NCI-H82 treated with DMSO at 0.1 percent for 48 hours (cell line): ENCODE data around the gene SLC5A10.
A peak's percentile ranks its signal among the peaks of the same experiment; 100 is the strongest.
"Not testable (repeated sequence)": the region's sequence is repeated elsewhere in the genome, so short reads cannot be mapped to it uniquely, and the experiment has no call there.

ENCODE experiments used
- DNase-seq: peaks from one replicate; lab custom pipeline; 2025; ENCODE audit not compliant: unreplicated experiment; lab: John Stamatoyannopoulos, UW

SLC5A10 gene

GRCh38 chr17:18946536-18946935 lies 5.4 kb upstream of the SLC5A10 start:
- DNase-seq = no peak

GRCh38 chr17:18947866-18948265 lies 4.1 kb upstream of the SLC5A10 start:
- no peak for DNase-seq

- DNase-seq = no peak
These were observed 3.4 kb upstream of the SLC5A10 start for GRCh38 chr17:18948476-18949006.

GRCh38 chr17:18949566-18949965 lies 2.4 kb upstream of the SLC5A10 start:
- no peak for DNase-seq

GRCh38 chr17:18950346-18950745 lies 1.6 kb upstream of the SLC5A10 start:
- no peak for DNase-seq

- DNase-seq = no peak
These were observed 740 bp upstream of the SLC5A10 start for GRCh38 chr17:18950944-18951905.

- no peak for DNase-seq
These were observed 1.3 kb downstream of the SLC5A10 start for GRCh38 chr17:18953231-18953728.

- no peak for DNase-seq
These were observed 2.4 kb downstream of the SLC5A10 start for GRCh38 chr17:18954321-18954720.

- DNase-seq = no peak
These were observed 3.0 kb downstream of the SLC5A10 start for GRCh38 chr17:18955009-18955408.

- not testable (repeated sequence) for DNase-seq
These were observed 4.1 kb downstream of the SLC5A10 start for GRCh38 chr17:18956021-18956420.

GRCh38 chr17:18956581-18956980 lies 4.6 kb downstream of the SLC5A10 start:
- no peak for DNase-seq

GRCh38 chr17:18957831-18958230 lies 5.9 kb downstream of the SLC5A10 start:
- no peak for DNase-seq

GRCh38 chr17:18958611-18959010 lies 6.6 kb downstream of the SLC5A10 start:
- no peak for DNase-seq

- no peak for DNase-seq
These were observed 7.3 kb downstream of the SLC5A10 start for GRCh38 chr17:18959071-18959844.

GRCh38 chr17:18959845-18960240 lies 7.9 kb downstream of the SLC5A10 start:
- DNase-seq = no peak

GRCh38 chr17:18960241-18960665 lies 8.3 kb downstream of the SLC5A10 start:
- DNase-seq = no peak

GRCh38 chr17:18960803-18961511 lies 9.0 kb downstream of the SLC5A10 start:
- peak; percentile 41 for DNase-seq

- DNase-seq = no peak
These were observed 9.9 kb downstream of the SLC5A10 start for GRCh38 chr17:18961634-18962493.

- no peak for DNase-seq
These were observed 10.5 kb downstream of the SLC5A10 start for GRCh38 chr17:18962494-18962815.
